Caki2 (cell line): ENCODE data around the gene E2F4. TPM values are rescaled to one million over a fixed set of nuclear protein-coding genes. Genes with fewer than 3 reads are reported as not detected.

ENCODE experiments used
- DNase-seq: peaks from one replicate; pipeline ENCODE4 v3.0.0-alpha.2; 2015; ENCODE audit warnings: low read depth
- in situ Hi-C: cut with HindIII; loops from 2 replicates; pipeline ENCODE4 v1.10.0; 2016; ENCODE audit warnings: low sequenced_read_pairs, low pct_unique_long_range_greater_than_20kb, mixed read lengths
- total RNA-seq: library from RNA; depleted of rRNA; stranded (reverse); fragments of >200 nt; shearing (Covaris generic); gene quantifications from 2 replicates; pipeline ENCODE4 v1.2.3, GENCODE V29; 2014; ENCODE audit warnings: low replicate concordance

E2F4 gene
- total RNA-seq, 1 experiment from 2014 or later: 91.2 TPM

- in situ Hi-C loops: no loop called here
- DNase-seq: no peak
Measured at GRCh38 chr16:67156143-67156844, 35.7 kb upstream of the E2F4 start.

GRCh38 chr16:67157106-67157748, 34.7 kb upstream of the E2F4 start:
- in situ Hi-C loops: no loop called here
- no peak for DNase-seq

GRCh38 chr16:67157892-67158635, 33.9 kb upstream of the E2F4 start:
- no peak for DNase-seq
- in situ Hi-C loops: no loop called here

- DNase-seq: peak; percentile 70
- in situ Hi-C loops: no loop called here
Measured at GRCh38 chr16:67158637-67159600, 33.0 kb upstream of the E2F4 start.

- in situ Hi-C loops: no loop called here
- DNase-seq: no peak
Measured at GRCh38 chr16:67161595-67162058, 30.3 kb upstream of the E2F4 start.

GRCh38 chr16:67162506-67163163, 29.3 kb upstream of the E2F4 start:
- no peak for DNase-seq
- in situ Hi-C loops: no loop called here

GRCh38 chr16:67163164-67163998, 28.6 kb upstream of the E2F4 start:
- no peak for DNase-seq
- in situ Hi-C loops: no loop called here

- in situ Hi-C loops: no loop called here
Measured at GRCh38 chr16:67163999-67164558, 27.9 kb upstream of the E2F4 start.

GRCh38 chr16:67164599-67165061, 27.3 kb upstream of the E2F4 start, which contains the start of gene HSF4:
Gene HSF4, plus strand, starts transcription at chr16:67164745. Its CDS starts 67 bp downstream, at chr16:67164812.
- in situ Hi-C loops: no loop called here
- DNase-seq: peak; percentile 47

More at GRCh38 chr16:67163999-67164558, 27.9 kb upstream of the E2F4 start:
- no peak for DNase-seq

GRCh38 chr16:67165121-67166078, 26.6 kb upstream of the E2F4 start:
- in situ Hi-C loops: no loop called here
- no peak for DNase-seq

- no peak for DNase-seq
- in situ Hi-C loops: no loop called here
Measured at GRCh38 chr16:67166110-67166547, 25.8 kb upstream of the E2F4 start.

- in situ Hi-C loops: no loop called here
Measured at GRCh38 chr16:67166598-67167168, 25.3 kb upstream of the E2F4 start.

GRCh38 chr16:67167588-67167987, 24.4 kb upstream of the E2F4 start:
- in situ Hi-C loops: no loop called here
- DNase-seq: no peak

More at GRCh38 chr16:67166598-67167168, 25.3 kb upstream of the E2F4 start:
- no peak for DNase-seq

- no peak for DNase-seq
- in situ Hi-C loops: no loop called here
Measured at GRCh38 chr16:67169011-67169451, 22.9 kb upstream of the E2F4 start.

- DNase-seq: no peak
- in situ Hi-C loops: no loop called here
Measured at GRCh38 chr16:67169642-67170167, 22.2 kb upstream of the E2F4 start.
